Measurements from ENCODE around the gene KXD1. TPM values are rescaled to one million over a fixed set of nuclear protein-coding genes. Genes with fewer than 3 reads are reported as not detected.
A peak's percentile ranks its signal among the peaks of the same experiment; 100 is the strongest.

KXD1 gene
- total and polyA plus RNA-seq, 5 experiments from 2014 or later, result 68.3 to 97.9 (median 80.2) TPM

- DNase-seq, result no peak
- Mint-ChIP-seq H3K9me3 (no peaks in the 10 kb centered on the region), H3K27me3 (no peaks in the 10 kb centered on the region), H3K4me3 (peak overlapping the region; percentile 6 to 94 (median 72)), H3K4me1 (peaks cover 11 to 30% (median 21%) of the 10 kb centered on the region in 4 donors), H3K27ac (peak overlapping the region in 9 of 10 donors; percentile 37 to 99 (median 95)), H3K36me3 (peaks cover 0 to 24% (median under 1%) of the 10 kb centered on the region in 3 donors)
- ATAC-seq, result no peak
- POLR2A ChIA-PET, result interaction anchor here (2.6 to 3.9 kb wide), 3 partner anchors 12 to 39 kb away, joined by 40 to 52 read pairs (median 44); partner anchors contain the start of genes ELL, REX1BD and UBA52
Observed at GRCh38 chr19:18559685-18560084, 2.0 kb downstream of the KXD1 start.

DNA sequence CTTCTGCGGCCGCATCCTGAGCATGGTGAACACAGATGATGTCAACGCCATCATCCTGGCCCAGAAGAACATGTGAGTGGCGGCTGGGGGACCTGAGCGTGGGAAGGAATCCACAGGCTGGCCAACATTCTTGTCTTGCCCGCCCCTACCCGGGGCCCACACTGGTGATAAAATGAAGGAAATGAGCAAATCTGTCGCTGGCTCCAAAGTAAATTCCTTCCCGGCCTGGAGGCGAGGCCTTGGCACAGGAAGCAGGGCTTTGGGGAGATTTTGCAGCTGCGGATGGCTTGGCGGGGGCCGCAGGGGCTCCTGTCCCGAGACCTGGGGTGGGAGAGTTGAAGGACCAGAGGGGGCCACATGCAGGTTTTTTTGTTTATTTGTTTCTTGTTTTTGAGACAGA lies 4.4 kb downstream of the KXD1 start:
- Mint-ChIP-seq H3K4me3 (no peak overlapping the region), H3K27ac (peak overlapping the region in 1 of 10 donors; percentile 11), H3K27me3 (no peaks in the 10 kb centered on the region), H3K9me3 (no peaks in the 10 kb centered on the region), H3K4me1 (peaks cover 11 to 30% (median 21%) of the 10 kb centered on the region in 4 donors), H3K36me3 (peaks cover 0 to 43% (median 4%) of the 10 kb centered on the region in 3 donors)
- POLR2A ChIA-PET, result interaction anchor here (0.5 to 0.6 kb wide), 3 partner anchors 9 to 124 kb away, joined by 3 to 6 read pairs (median 3); partner anchors contain the start of genes ISYNA1 and UBA52
- DNase-seq (no peak), ATAC-seq (no peak)

DNA sequence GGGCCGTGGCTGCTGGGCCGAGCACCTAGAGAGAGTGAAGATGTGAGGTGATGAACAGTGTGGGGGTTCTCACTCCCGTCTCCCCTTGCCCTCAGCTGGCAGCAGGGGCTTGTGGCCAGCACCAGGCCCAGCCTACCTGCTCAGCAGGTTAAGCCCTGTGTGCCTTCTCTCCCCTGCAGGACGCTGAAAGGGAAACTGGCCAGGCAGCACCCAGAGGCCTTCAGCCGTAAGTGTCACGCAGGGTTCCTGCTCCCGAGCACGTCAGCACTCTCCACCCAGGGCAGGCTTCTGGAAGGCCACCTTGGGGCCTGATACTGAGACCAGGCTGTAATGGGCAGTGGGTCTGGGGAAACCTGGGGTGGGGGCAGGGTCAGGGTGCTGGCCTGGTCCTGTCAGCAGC lies 9.3 kb downstream of the KXD1 start:
- POLR2A ChIA-PET, result interaction anchor here (0.5 to 1.3 kb wide), 3 partner anchors 9 to 24 kb away, joined by 3 to 6 read pairs (median 4); partner anchors contain the start of gene KXD1
- Mint-ChIP-seq H3K27me3 (no peaks in the 10 kb centered on the region), H3K36me3 (peaks cover 0 to 64% (median 6%) of the 10 kb centered on the region in 3 donors), H3K9me3 (no peaks in the 10 kb centered on the region), H3K27ac (no peak overlapping the region), H3K4me1 (peaks cover 0 to 7% (median 5%) of the 10 kb centered on the region in 4 donors), H3K4me3 (no peak overlapping the region)
- ATAC-seq (no peak), DNase-seq (no peak)

- Mint-ChIP-seq H3K36me3 (peaks cover 0 to 63% (median 6%) of the 10 kb centered on the region in 3 donors), H3K27ac (no peak overlapping the region), H3K4me3 (no peak overlapping the region), H3K9me3 (no peaks in the 10 kb centered on the region), H3K4me1 (peaks cover 10 to 21% (median 16%) of the 10 kb centered on the region in 4 donors), H3K27me3 (no peaks in the 10 kb centered on the region)
- POLR2A ChIA-PET, result interaction anchor here (0.6 kb wide), 1 partner anchor 10 kb away, joined by 6 read pairs; no protein-coding TSS in a partner anchor
- DNase-seq (no peak), ATAC-seq (no peak)
Observed at GRCh38 chr19:18568367-18568766, 10.7 kb downstream of the KXD1 start.

GRCh38 chr19:18571564-18572344 lies 14.1 kb downstream of the KXD1 start, which contains the start of gene UBA52:
UBA52 (plus strand) TSS chr19:18571857; CDS start chr19:18573301, 1,444 bp downstream.
- H3K4me1 Mint-ChIP-seq, result peaks cover 13 to 26% (median 19%) of the 10 kb centered on the region in 4 donors
- peak within 1 kb of the TSS; percentile 88 to 99 (median 98) for H3K27ac Mint-ChIP-seq
- POLR2A ChIA-PET, result interaction anchor here (0.5 to 4.8 kb wide), 21 partner anchors 9 to 1341 kb away, joined by 3 to 107 read pairs (median 4); partner anchors contain the start of genes COPE, DDX49, ELL and FKBP8
- peak; percentile 92 to 95 for ATAC-seq
- no peaks in the 10 kb centered on the region for H3K9me3 Mint-ChIP-seq
- DNase-seq, result peak; percentile 97 to 99 (median 98)
- peaks cover 0 to 68% (median 11%) of the 10 kb centered on the region in 3 donors for H3K36me3 Mint-ChIP-seq
- peak within 1 kb of the TSS; percentile 86 to 99 (median 95) for H3K4me3 Mint-ChIP-seq
- H3K27me3 Mint-ChIP-seq, result no peaks in the 10 kb centered on the region

GRCh38 chr19:18574691-18575291 lies 17.1 kb downstream of the KXD1 start:
- no peak for ATAC-seq
- POLR2A ChIA-PET, result interaction anchor here (4.8 kb wide), 1 partner anchor 13 kb away, joined by 107 read pairs; the partner anchor contains the start of gene REX1BD
- no peak for DNase-seq
- H3K36me3 Mint-ChIP-seq, result peaks cover 0 to 59% (median 8%) of the 10 kb centered on the region in 3 donors
- H3K4me1 Mint-ChIP-seq, result peaks cover 13 to 26% (median 19%) of the 10 kb centered on the region in 4 donors
- H3K4me3 Mint-ChIP-seq, result peak overlapping the region in 3 of 10 donors; percentile 47 to 56 (median 55)
- no peaks in the 10 kb centered on the region for H3K9me3 Mint-ChIP-seq
- no peaks in the 10 kb centered on the region for H3K27me3 Mint-ChIP-seq
- H3K27ac Mint-ChIP-seq, result peak overlapping the region in 6 of 10 donors; percentile 27 to 83 (median 54)

- POLR2A ChIA-PET, result interaction anchor here (0.7 to 1.2 kb wide), 2 partner anchors 11 to 344 kb away, joined by 3 to 7 read pairs; no protein-coding TSS in a partner anchor
- no peak overlapping the region for H3K4me3 Mint-ChIP-seq
- no peak overlapping the region for H3K27ac Mint-ChIP-seq
Observed at GRCh38 chr19:18576383-18576782, 18.7 kb downstream of the KXD1 start.

GRCh38 chr19:18577365-18577914 lies 19.8 kb downstream of the KXD1 start:
- H3K9me3 Mint-ChIP-seq, result no peaks in the 10 kb centered on the region
- POLR2A ChIA-PET, result no interaction called here
- ATAC-seq, result no peak
- peak overlapping the region in 1 of 10 donors; percentile 65 for H3K27ac Mint-ChIP-seq
- no peaks in the 10 kb centered on the region for H3K27me3 Mint-ChIP-seq
- H3K4me3 Mint-ChIP-seq, result no peak overlapping the region
- no peak for DNase-seq
- H3K4me1 Mint-ChIP-seq, result peaks cover 8 to 18% (median 12%) of the 10 kb centered on the region in 4 donors
- peaks cover 0 to 54% (median 8%) of the 10 kb centered on the region in 3 donors for H3K36me3 Mint-ChIP-seq

More at GRCh38 chr19:18576383-18576782, 18.7 kb downstream of the KXD1 start:
- ATAC-seq (no peak), DNase-seq (no peak)
- Mint-ChIP-seq H3K36me3 (peaks cover 0 to 58% (median 8%) of the 10 kb centered on the region in 3 donors), H3K4me1 (peaks cover 12 to 24% (median 18%) of the 10 kb centered on the region in 4 donors), H3K9me3 (no peaks in the 10 kb centered on the region), H3K27me3 (no peaks in the 10 kb centered on the region)

DNA sequence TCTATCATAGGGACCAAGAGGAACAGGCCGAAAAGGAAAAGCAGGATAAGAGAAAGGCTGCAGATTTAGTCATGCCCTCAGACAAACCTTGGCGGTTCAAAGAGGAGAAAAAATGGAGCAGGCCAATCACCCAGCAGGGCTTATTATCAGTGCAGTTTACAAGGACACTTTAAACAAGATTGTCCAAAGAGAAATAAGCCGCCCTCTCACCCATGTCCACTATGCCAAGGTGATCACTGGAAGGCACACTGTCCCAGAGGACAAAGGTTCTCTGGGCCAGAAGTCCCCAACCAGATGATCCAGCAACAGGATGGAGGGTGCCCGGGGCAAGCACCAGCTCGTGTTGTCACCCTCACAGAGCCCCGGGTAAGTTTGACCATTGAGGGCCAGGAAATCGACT lies 22.6 kb downstream of the KXD1 start:
- peaks cover 0 to 4% (median under 1%) of the 10 kb centered on the region in 4 donors for H3K4me1 Mint-ChIP-seq
- DNase-seq, result no peak
- H3K36me3 Mint-ChIP-seq, result peaks cover 0 to 27% (median under 1%) of the 10 kb centered on the region in 3 donors
- H3K9me3 Mint-ChIP-seq, result no peaks in the 10 kb centered on the region
- ATAC-seq, result no peak
- POLR2A ChIA-PET, result interaction anchor here (1.0 kb wide), 1 partner anchor 23 kb away, joined by 3 read pairs; the partner anchor contains the start of gene KXD1
- H3K27ac Mint-ChIP-seq, result no peak overlapping the region
- no peak overlapping the region for H3K4me3 Mint-ChIP-seq
- H3K27me3 Mint-ChIP-seq, result no peaks in the 10 kb centered on the region

- H3K4me3 Mint-ChIP-seq, result peak overlapping the region in 2 of 10 donors; percentile 24 to 63
- peak overlapping the region in 6 of 10 donors; percentile 13 to 80 (median 35) for H3K27ac Mint-ChIP-seq
- ATAC-seq (no peak), DNase-seq (no peak)
- POLR2A ChIA-PET, result interaction anchor here (0.7 to 5.4 kb wide), 3 partner anchors 14 to 29 kb away, joined by 3 to 107 read pairs (median 3); partner anchors contain the start of gene UBA52
- H3K36me3 Mint-ChIP-seq, result peaks cover 0 to 8% (median 0%) of the 10 kb centered on the region in 3 donors
- no peaks in the 10 kb centered on the region for H3K27me3 Mint-ChIP-seq
- H3K4me1 Mint-ChIP-seq, result peaks cover 16 to 45% (median 33%) of the 10 kb centered on the region in 4 donors
- H3K9me3 Mint-ChIP-seq, result no peaks in the 10 kb centered on the region
Observed at GRCh38 chr19:18586306-18586705, 28.6 kb downstream of the KXD1 start.

- POLR2A ChIA-PET, result interaction anchor here (0.6 to 5.4 kb wide), 12 partner anchors 11 to 332 kb away, joined by 3 to 107 read pairs (median 14); partner anchors contain the start of genes COPE, DDX49, ELL and KXD1
Observed at GRCh38 chr19:18587561-18587960, 29.9 kb downstream of the KXD1 start.

More at GRCh38 chr19:18587561-18587960, 29.9 kb downstream of the KXD1 start:
- Mint-ChIP-seq H3K27me3 (no peaks in the 10 kb centered on the region), H3K36me3 (peaks cover 0 to 9% (median 0%) of the 10 kb centered on the region in 3 donors), H3K27ac (peak overlapping the region in 8 of 10 donors; percentile 63 to 96 (median 94)), H3K4me1 (peaks cover 16 to 45% (median 33%) of the 10 kb centered on the region in 4 donors), H3K9me3 (no peaks in the 10 kb centered on the region), H3K4me3 (peak overlapping the region in 9 of 10 donors; percentile 14 to 95 (median 88))
- DNase-seq, result no peak
- no peak for ATAC-seq

Measured in naive thymus-derived CD8-positive, alpha-beta T cell (primary cell).